HepG2 (cell line): ENCODE results near the gene BCL2L1. TPM values are rescaled to one million over a fixed set of nuclear protein-coding genes. Genes with fewer than 3 reads are reported as not detected.

Source experiments
- ARHGAP35 ChIP-seq: sonication (generic); formaldehyde crosslinking; IDR thresholded peaks from 2 replicates; pipeline ENCODE4 v1.9.0; 2022; ENCODE audit warnings: mild to moderate bottlenecking, inconsistent platforms, moderate library complexity, missing genetic modification reagents, borderline replicate concordance
- FIP1L1 ChIP-seq: fragments of 200-400 bp; formaldehyde crosslinking; IDR thresholded peaks from 2 replicates; pipeline ENCODE4 v1.6.1; 2018; ENCODE audit warnings: low read depth, mild to moderate bottlenecking, low read length, moderate library complexity, borderline replicate concordance; ENCODE audit not compliant: insufficient read depth
- JUN ChIP-seq: sonication (generic); formaldehyde crosslinking; IDR thresholded peaks from 2 replicates; pipeline ENCODE4 v1.4.0; 2020; ENCODE audit warnings: mild to moderate bottlenecking, missing genetic modification reagents
- KAT7 ChIP-seq: IDR thresholded peaks from 2 replicates; pipeline ENCODE4 v1.6.1; 2018; ENCODE audit warnings: borderline replicate concordance, missing compliant biosample characterization
- MAF1 ChIP-seq: sonication (generic); formaldehyde crosslinking; IDR thresholded peaks from 2 replicates; pipeline ENCODE4 v1.5.0; 2020; ENCODE audit warnings: missing genetic modification reagents, borderline replicate concordance
- NFE2L2 ChIP-seq: fragments of 150-350 bp; IDR thresholded peaks from 2 replicates; pipeline ENCODE4 v1.6.1; 2014; ENCODE audit warnings: low read length
- NRL ChIP-seq: sonication (generic); formaldehyde crosslinking; IDR thresholded peaks from 2 replicates; pipeline ENCODE4 v1.5.0; 2020; ENCODE audit warnings: missing genetic modification reagents, mild to moderate bottlenecking, moderate library complexity, borderline replicate concordance
- PHB2 ChIP-seq: fragments of 450-650 bp; IDR thresholded peaks from 2 replicates; pipeline ENCODE4 v1.6.1; 2018; ENCODE audit not compliant: partially characterized antibody
- SCMH1 ChIP-seq: sonication (generic); formaldehyde crosslinking; IDR thresholded peaks from 2 replicates; pipeline ENCODE4 v1.9.0; 2021; ENCODE audit warnings: missing genetic modification reagents, mild to moderate bottlenecking, borderline replicate concordance
- ZNF331 ChIP-seq: sonication (generic); formaldehyde crosslinking; IDR thresholded peaks from 2 replicates; pipeline ENCODE4 v1.4.0; 2020; ENCODE audit warnings: missing genetic modification reagents
- ZNF430 ChIP-seq: sonication (generic); formaldehyde crosslinking; IDR thresholded peaks from 2 replicates; pipeline ENCODE4 v1.9.0; 2021; ENCODE audit warnings: mild to moderate bottlenecking, missing genetic modification reagents
- polyA plus RNA-seq, 8 experiments: library from polyadenylated mRNA; depleted of rRNA in 3 of 8; stranded (reverse) in 7 of 8; unstranded in 1 of 8; fragments of >200 nt; fragmentation: Illumina TruSeq in 4 of 8; extraction: Trizol in 4 of 8; gene quantifications; 2 replicates each; pipeline versions ENCODE4 v1.2.1 to v1.2.3, GENCODE V29; 2011 to 2016; ENCODE audit warnings: low read depth in 4 of 8, missing spikeins in 1 of 8, mixed read lengths in 1 of 8; ENCODE audit not compliant: insufficient read depth in 1 of 8
- total RNA-seq, 5 experiments: library from RNA; depleted of rRNA; stranded (reverse); fragments of >200 nt; fragmentation: Illumina TruSeq; extraction: Trizol; gene quantifications; 2 replicates each; pipeline ENCODE4 v1.2.3, GENCODE V29; 2016; ENCODE audit warnings: low read depth in 1 of 5
- TF ChIP-seq, protein P1 (sequence below): sonication (generic); formaldehyde crosslinking; IDR thresholded peaks from 2 replicates; pipeline ENCODE4 v1.9.0; 2021; ENCODE audit warnings: mild to moderate bottlenecking, missing genetic modification reagents
- TF ChIP-seq, protein P2 (sequence below): sonication (generic); formaldehyde crosslinking; IDR thresholded peaks from 2 replicates; pipeline ENCODE4 v1.4.0; 2020; ENCODE audit warnings: mild to moderate bottlenecking, missing genetic modification reagents
- TF ChIP-seq, protein P3 (sequence below): sonication (generic); formaldehyde crosslinking; IDR thresholded peaks from 2 replicates; pipeline ENCODE4 v1.5.0; 2020; ENCODE audit warnings: missing genetic modification reagents, mild to moderate bottlenecking, borderline replicate concordance
- TF ChIP-seq, protein P4 (sequence below): sonication (generic); formaldehyde crosslinking; IDR thresholded peaks from 2 replicates; pipeline ENCODE4 v1.4.0; 2020; ENCODE audit warnings: missing genetic modification reagents

Gene BCL2L1
- total and polyA plus RNA-seq, 2 of the 13 experiments (the other 11 are each of a cell fraction or from before 2014, with no cell fraction given), result 164 to 258 TPM

DNA sequence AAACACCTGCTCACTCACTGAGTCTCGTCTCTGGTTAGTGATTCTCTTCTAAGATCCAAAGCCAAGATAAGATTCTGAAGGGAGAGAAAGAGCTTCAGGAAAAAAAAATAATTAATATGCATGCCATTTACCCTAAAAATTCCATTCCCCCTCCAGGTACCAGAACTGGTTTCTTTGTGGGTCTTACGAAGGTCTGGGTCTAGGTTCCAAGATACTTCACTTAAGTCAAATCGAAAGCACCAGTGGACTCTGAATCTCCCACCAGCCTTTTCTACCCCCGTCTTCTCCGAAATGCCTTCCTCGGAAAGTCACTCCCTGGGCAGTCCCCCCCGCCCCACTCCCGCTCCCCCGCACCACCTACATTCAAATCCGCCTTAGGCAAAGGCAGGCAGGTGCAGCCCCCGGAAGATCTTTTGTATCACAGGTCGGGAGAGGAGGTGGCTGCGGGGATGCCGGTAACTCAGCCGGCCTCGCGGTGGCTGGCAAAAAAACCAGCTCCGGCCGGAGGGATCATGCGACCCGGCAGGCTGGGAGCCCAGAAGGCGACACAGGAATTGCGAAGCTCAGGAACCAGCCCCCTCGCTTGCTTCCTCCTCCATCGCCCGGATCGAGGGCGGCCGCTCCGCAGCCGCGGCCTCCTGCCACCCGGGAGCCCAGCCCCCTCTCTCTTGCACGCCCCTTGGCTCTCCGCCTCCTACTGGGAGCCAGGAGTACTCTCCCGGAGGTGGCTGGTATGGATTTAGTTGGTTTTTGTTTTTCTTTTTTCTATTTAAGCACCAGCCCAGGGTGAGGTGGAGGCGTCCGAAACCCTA is at the start of gene BCL2L1 (continued):
- TF ChIP-seq ZNF331 (CRISPR knock-in tag) (peak; percentile 8; the same call in 1 of the 2 replicates), PHB2 (no peak), KAT7 (CRISPR knock-in tag) (peak; percentile 96; the same call in 1 of the 2 replicates), SCMH1 (no peak), FIP1L1 (peak; percentile 89; the same call in 1 of the 2 replicates), NFE2L2 (no peak), ZNF430 (CRISPR knock-in tag) (0 out of 2 replicates have a peak, but pooled peaks have one; percentile 66), NRL (CRISPR knock-in tag) (0 out of 2 replicates have a peak, but pooled peaks have one; percentile 30), ARHGAP35 (CRISPR knock-in tag) (0 out of 2 replicates have a peak, but pooled peaks have one; percentile 27), JUN (CRISPR knock-in tag) (peak; percentile 54), MAF1 (CRISPR knock-in tag) (no peak)
- TF ChIP-seq, protein P1, sequence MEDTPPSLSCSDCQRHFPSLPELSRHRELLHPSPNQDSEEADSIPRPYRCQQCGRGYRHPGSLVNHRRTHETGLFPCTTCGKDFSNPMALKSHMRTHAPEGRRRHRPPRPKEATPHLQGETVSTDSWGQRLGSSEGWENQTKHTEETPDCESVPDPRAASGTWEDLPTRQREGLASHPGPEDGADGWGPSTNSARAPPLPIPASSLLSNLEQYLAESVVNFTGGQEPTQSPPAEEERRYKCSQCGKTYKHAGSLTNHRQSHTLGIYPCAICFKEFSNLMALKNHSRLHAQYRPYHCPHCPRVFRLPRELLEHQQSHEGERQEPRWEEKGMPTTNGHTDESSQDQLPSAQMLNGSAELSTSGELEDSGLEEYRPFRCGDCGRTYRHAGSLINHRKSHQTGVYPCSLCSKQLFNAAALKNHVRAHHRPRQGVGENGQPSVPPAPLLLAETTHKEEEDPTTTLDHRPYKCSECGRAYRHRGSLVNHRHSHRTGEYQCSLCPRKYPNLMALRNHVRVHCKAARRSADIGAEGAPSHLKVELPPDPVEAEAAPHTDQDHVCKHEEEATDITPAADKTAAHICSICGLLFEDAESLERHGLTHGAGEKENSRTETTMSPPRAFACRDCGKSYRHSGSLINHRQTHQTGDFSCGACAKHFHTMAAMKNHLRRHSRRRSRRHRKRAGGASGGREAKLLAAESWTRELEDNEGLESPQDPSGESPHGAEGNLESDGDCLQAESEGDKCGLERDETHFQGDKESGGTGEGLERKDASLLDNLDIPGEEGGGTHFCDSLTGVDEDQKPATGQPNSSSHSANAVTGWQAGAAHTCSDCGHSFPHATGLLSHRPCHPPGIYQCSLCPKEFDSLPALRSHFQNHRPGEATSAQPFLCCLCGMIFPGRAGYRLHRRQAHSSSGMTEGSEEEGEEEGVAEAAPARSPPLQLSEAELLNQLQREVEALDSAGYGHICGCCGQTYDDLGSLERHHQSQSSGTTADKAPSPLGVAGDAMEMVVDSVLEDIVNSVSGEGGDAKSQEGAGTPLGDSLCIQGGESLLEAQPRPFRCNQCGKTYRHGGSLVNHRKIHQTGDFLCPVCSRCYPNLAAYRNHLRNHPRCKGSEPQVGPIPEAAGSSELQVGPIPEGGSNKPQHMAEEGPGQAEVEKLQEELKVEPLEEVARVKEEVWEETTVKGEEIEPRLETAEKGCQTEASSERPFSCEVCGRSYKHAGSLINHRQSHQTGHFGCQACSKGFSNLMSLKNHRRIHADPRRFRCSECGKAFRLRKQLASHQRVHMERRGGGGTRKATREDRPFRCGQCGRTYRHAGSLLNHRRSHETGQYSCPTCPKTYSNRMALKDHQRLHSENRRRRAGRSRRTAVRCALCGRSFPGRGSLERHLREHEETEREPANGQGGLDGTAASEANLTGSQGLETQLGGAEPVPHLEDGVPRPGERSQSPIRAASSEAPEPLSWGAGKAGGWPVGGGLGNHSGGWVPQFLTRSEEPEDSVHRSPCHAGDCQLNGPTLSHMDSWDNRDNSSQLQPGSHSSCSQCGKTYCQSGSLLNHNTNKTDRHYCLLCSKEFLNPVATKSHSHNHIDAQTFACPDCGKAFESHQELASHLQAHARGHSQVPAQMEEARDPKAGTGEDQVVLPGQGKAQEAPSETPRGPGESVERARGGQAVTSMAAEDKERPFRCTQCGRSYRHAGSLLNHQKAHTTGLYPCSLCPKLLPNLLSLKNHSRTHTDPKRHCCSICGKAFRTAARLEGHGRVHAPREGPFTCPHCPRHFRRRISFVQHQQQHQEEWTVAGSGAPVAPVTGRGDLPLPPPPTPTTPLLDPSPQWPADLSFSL (CRISPR knock-in tag), result no peak
- TF ChIP-seq, protein P2, sequence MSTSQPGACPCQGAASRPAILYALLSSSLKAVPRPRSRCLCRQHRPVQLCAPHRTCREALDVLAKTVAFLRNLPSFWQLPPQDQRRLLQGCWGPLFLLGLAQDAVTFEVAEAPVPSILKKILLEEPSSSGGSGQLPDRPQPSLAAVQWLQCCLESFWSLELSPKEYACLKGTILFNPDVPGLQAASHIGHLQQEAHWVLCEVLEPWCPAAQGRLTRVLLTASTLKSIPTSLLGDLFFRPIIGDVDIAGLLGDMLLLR (CRISPR knock-in tag), result no peak
- TF ChIP-seq, protein P3, sequence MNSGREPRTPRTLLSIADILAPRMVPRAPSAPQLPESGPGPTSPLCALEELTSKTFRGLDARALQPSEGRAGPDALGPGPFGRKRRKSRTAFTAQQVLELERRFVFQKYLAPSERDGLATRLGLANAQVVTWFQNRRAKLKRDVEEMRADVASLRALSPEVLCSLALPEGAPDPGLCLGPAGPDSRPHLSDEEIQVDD, result 0 out of 2 replicates have a peak, but pooled peaks have one; percentile 73
- TF ChIP-seq, protein P4, sequence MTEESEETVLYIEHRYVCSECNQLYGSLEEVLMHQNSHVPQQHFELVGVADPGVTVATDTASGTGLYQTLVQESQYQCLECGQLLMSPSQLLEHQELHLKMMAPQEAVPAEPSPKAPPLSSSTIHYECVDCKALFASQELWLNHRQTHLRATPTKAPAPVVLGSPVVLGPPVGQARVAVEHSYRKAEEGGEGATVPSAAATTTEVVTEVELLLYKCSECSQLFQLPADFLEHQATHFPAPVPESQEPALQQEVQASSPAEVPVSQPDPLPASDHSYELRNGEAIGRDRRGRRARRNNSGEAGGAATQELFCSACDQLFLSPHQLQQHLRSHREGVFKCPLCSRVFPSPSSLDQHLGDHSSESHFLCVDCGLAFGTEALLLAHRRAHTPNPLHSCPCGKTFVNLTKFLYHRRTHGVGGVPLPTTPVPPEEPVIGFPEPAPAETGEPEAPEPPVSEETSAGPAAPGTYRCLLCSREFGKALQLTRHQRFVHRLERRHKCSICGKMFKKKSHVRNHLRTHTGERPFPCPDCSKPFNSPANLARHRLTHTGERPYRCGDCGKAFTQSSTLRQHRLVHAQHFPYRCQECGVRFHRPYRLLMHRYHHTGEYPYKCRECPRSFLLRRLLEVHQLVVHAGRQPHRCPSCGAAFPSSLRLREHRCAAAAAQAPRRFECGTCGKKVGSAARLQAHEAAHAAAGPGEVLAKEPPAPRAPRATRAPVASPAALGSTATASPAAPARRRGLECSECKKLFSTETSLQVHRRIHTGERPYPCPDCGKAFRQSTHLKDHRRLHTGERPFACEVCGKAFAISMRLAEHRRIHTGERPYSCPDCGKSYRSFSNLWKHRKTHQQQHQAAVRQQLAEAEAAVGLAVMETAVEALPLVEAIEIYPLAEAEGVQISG, result no peak
